ENCODE measurements around the gene TOR1B.
A peak's percentile ranks its signal among the peaks of the same experiment; 100 is the strongest.

The TOR1B gene

GRCh38 chr9:129803676-129804060 is 684 bp downstream of the TOR1B start:
- Histone ChIP-seq H3K36me3 (ENCODE audit: control insufficient read depth in 2 of 2, insufficient read depth in 1 of 2, low read length in 2 of 2) (peaks cover 8 to 34% of the 10 kb centered on the region in 2 experiments; a peak in 2 of 3 replicates), H3K9me3 (ENCODE audit: control insufficient read depth, insufficient read depth, low read depth, low read length) (no peaks in the 10 kb centered on the region), H3K27ac (ENCODE audit: extremely low read depth, low read depth, low read length) (peak overlapping the region; percentile 5; the same call in 1 of the 2 replicates), H3K4me1 (ENCODE audit: control insufficient read depth, insufficient read depth, low read length) (no peaks in the 10 kb centered on the region), H3K4me3 (ENCODE audit: low read depth, low read length) (peak overlapping the region; percentile 80)
- POLR2A ChIA-PET: interaction anchor here (0.8 to 2.2 kb wide), 6 partner anchors 8 to 626 kb away, joined by 3 to 8 read pairs (median 4); partner anchors contain the start of gene IER5L
- CTCF ChIA-PET: interaction anchor here (0.6 to 2.0 kb wide), 7 partner anchors 13 to 442 kb away, joined by 3 to 7 read pairs (median 4); no protein-coding TSS in a partner anchor
- TF ChIP-seq ZNF292 (tag by site-specific recombination; IDR thresholded peaks at IDR 0.05; ENCODE audit: borderline replicate concordance, low read depth) (no peak), ZNF335 (tag by site-specific recombination; conservative IDR thresholded peaks at IDR 0.05) (peak; percentile 74), ZBTB21 (tag by site-specific recombination; IDR thresholded peaks at IDR 0.05) (no peak), KLF1 (tag by site-specific recombination; IDR thresholded peaks at IDR 0.05) (peak; percentile 52; the same call in 1 of the 2 replicates), ZFP41 (tag by site-specific recombination; IDR thresholded peaks at IDR 0.05; ENCODE audit: borderline replicate concordance) (no peak), KLF9 (tag by site-specific recombination; IDR thresholded peaks at IDR 0.05; ENCODE audit: low read depth) (peak; percentile 11; the same call in 1 of the 2 replicates), ZNF169 (tag by site-specific recombination; IDR thresholded peaks at IDR 0.05) (no peak), KLF7 (tag by site-specific recombination; IDR thresholded peaks at IDR 0.05; ENCODE audit: borderline replicate concordance) (0 out of 2 replicates have a peak, but pooled peaks have one; percentile 54), SP7 (tag by site-specific recombination; IDR thresholded peaks at IDR 0.05) (no peak), OSR2 (tag by site-specific recombination; IDR thresholded peaks at IDR 0.05) (no peak), SP2 (tag by site-specific recombination; IDR thresholded peaks at IDR 0.05) (peak; percentile 19; the same call in 1 of the 2 replicates), ZNF585B (tag by site-specific recombination; IDR thresholded peaks at IDR 0.05) (no peak), ZBTB8A (tag by site-specific recombination; IDR thresholded peaks at IDR 0.05) (peak; percentile 83)

GRCh38 chr9:129806061-129806460 is 3.1 kb downstream of the TOR1B start:
- POLR2A ChIA-PET: interaction anchor here (0.7 kb wide), 1 partner anchor 710 kb away, joined by 4 read pairs; no protein-coding TSS in a partner anchor
- CTCF ChIA-PET: no interaction called here
- no peak overlapping the region for H3K27ac ChIP-seq (ENCODE audit: extremely low read depth, low read depth, low read length)
- TF ChIP-seq ZNF221 (tag by site-specific recombination; IDR thresholded peaks at IDR 0.05; ENCODE audit: borderline replicate concordance) (no peak), ZNF768 (tag by site-specific recombination; IDR thresholded peaks at IDR 0.05) (no peak), ZFHX2 (tag by site-specific recombination; conservative IDR thresholded peaks at IDR 0.05) (no peak), ZNF571 (tag by site-specific recombination; IDR thresholded peaks at IDR 0.05) (no peak), ZNF624 (tag by site-specific recombination; IDR thresholded peaks at IDR 0.05) (no peak), KLF7 (tag by site-specific recombination; IDR thresholded peaks at IDR 0.05; ENCODE audit: borderline replicate concordance) (no peak), ZBTB44 (tag by site-specific recombination; IDR thresholded peaks at IDR 0.05) (no peak), GFI1B (tag by site-specific recombination; IDR thresholded peaks at IDR 0.05) (no peak), ZNF610 (tag by site-specific recombination; IDR thresholded peaks at IDR 0.05; ENCODE audit: borderline replicate concordance) (no peak), ZNF175 (tag by site-specific recombination; IDR thresholded peaks at IDR 0.05) (no peak), REST (tag by site-specific recombination; IDR thresholded peaks at IDR 0.05) (no peak), PATZ1 (tag by site-specific recombination; IDR thresholded peaks at IDR 0.05) (no peak), ZXDB (tag by site-specific recombination; IDR thresholded peaks at IDR 0.05) (no peak)
- H3K4me1 ChIP-seq (ENCODE audit: control insufficient read depth, insufficient read depth, low read length): no peaks in the 10 kb centered on the region
- H3K9me3 ChIP-seq (ENCODE audit: control insufficient read depth, insufficient read depth, low read depth, low read length): no peaks in the 10 kb centered on the region
- H3K4me3 ChIP-seq (ENCODE audit: low read depth, low read length): no peak overlapping the region
- peaks cover 11 to 57% of the 10 kb centered on the region in 2 experiments; a peak in 2 of 3 replicates for H3K36me3 ChIP-seq (ENCODE audit: control insufficient read depth in 2 of 2, insufficient read depth in 1 of 2, low read length in 2 of 2)
